ENCODE results near the gene CLDND2.

CLDND2 gene

DNA sequence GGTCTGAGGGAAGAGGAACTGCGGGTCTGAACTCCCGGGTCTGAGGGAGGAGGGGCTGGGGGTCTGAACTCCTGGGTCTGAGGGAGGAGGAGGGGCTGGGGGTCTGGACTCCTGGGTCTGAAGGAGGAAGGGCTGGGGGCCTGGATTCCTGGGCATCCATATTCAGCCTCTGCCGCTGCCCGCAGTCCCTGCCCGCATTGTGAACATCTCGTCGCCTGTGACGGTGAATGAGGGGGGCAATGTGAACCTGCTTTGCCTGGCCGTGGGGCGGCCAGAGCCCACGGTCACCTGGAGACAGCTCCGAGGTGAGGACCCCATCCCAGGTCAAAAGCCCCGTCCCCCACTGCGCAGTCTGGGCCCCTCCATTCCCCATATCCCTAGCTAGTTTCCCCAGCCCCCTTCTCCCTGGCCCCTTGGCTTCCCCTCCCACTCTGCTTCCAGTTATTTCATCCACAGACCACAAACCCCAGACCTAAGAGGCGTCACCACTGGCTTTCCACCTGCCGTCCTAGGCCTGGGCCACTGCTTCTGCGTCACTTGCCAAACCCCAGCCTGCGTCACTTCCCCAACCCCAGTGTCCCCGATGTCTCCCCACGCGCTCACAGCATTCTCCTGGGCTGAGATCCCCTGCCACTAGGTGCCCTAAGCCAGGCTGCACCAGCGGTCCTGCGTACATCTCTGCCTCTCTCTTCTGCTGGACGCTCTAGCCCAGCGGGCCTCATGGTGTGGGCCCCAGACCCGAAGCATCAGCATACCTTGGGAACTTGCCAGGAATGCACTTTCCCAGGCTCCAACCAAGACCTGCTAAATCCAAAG is 43.4 kb downstream of the CLDND2 start:
- no peak overlapping the region for H3K27ac ChIP-seq
- TF ChIP-seq CTCF (conservative IDR thresholded peaks at IDR 0.05), result no peak

DNA sequence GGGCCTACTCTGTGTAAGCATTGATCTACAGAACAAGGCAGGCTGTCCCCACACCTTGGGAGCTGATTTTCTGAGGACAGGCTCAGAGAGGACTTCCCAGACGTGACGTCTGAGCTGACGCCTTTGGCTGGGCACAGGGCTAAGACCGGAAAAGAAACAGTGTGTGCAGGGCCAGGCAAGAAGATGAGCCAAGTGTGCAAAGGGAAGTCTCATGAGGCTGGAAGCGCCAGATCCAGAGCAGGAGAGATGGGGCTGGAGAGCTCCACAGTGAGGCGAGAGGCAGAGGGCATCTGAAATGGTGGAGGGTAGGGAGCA is 44.7 kb downstream of the CLDND2 start:
- no peak for TF ChIP-seq CTCF (conservative IDR thresholded peaks at IDR 0.05)
- no peak overlapping the region for H3K27ac ChIP-seq

DNA sequence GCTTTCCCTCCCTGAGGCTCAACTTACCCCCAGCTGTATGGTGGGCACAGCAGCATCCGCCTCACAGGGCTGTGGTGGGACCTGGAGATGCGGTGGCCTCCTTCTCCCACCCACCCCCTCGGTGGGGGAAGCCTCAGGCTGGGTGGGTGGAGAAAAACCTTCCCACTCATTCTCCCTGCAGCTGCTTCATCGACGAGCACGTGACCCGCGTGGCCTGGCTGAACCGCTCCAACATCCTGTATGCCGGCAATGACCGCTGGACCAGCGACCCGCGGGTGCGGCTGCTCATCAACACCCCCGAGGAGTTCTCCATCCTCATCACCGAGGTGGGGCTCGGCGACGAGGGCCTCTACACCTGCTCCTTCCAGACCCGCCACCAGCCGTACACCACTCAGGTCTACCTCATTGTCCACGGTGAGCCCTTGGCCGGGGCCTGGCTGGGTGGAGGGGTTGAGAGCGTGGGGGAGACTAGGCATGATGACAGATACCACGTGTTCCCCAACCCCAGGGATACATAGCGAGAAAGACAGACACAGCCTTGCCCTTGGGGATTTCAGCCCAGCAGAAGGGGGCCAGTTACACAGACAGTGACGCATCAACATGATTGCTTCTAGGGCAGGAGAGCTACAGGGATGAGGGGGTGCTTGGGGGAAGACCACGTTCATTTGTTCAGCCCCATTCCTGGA is 45.2 kb downstream of the CLDND2 start:
- no peak overlapping the region for H3K27ac ChIP-seq
- no peak for TF ChIP-seq CTCF (conservative IDR thresholded peaks at IDR 0.05)

GRCh38 chr19:51321799-51322198 is 47.0 kb downstream of the CLDND2 start:
- TF ChIP-seq CTCF (conservative IDR thresholded peaks at IDR 0.05), result no peak
- H3K27ac ChIP-seq, result no peak overlapping the region

- H3K27ac ChIP-seq, result no peak overlapping the region
- no peak for TF ChIP-seq CTCF (conservative IDR thresholded peaks at IDR 0.05)
These were observed 48.5 kb downstream of the CLDND2 start for GRCh38 chr19:51320280-51320657.

DNA sequence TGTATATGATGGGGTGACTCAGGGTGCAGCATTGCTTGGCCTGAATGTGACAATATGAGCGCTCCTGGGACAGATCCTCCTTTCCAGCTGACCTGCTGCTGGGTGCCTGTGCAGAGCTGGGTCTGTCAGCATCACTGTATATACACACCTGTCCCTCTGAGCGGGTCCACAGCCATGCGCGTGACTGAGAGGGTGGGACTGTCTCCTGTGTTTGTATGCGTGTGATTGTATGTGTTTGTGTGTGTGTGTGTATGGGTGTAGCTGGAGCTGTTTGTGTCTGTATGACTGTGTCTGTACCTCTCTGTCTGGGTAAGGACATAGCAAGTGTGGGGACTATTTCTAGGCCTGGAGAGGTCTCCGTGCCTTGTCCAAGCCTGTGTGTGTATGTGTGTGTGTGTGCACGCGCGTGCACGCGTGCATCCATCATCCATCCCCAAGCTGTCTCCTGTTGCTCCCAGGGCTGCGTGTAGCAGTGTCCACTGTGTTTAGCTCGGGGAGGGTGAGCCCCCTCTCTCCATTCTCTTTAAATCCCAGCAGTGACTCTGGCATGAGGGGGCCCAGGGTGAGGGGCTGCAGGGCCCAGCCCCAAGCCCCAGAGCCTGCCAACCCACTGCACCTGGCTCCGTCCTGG is 49.0 kb downstream of the CLDND2 start:
- no peak for TF ChIP-seq CTCF (conservative IDR thresholded peaks at IDR 0.05)
- H3K27ac ChIP-seq, result no peak overlapping the region

Measured in VCaP (cell line).